CD8-positive, alpha-beta memory T cell (primary cell): ENCODE data around the gene STAT5A. TPM values are rescaled to one million over a fixed set of nuclear protein-coding genes. Genes with fewer than 3 reads are reported as not detected.

Experiments used
- CTCF ChIA-PET: fragments of 350-600 bp; sonication (Branson Sonifier 250); formaldehyde crosslinking; loops from one replicate; lab custom pipeline; 2021; ENCODE audit warnings: antibody characterized with exemption; lab: Charles Lee
- POLR2A ChIA-PET: fragments of 350-600 bp; sonication (Branson Sonifier 250); formaldehyde crosslinking; loops from one replicate; lab custom pipeline; 2021; ENCODE audit warnings: antibody characterized with exemption; lab: Charles Lee
- DNase-seq, 5 donors: peaks; one replicate each; pipeline versions ENCODE4 v3.0.0 to v3.0.0-alpha.2; 2020 to 2022; ENCODE audit warnings: mixed read lengths in 1 of 5
- H3K27ac ChIP-seq: one replicate; pipeline ENCODE4 v1.7.0; 2013; ENCODE audit warnings: low read depth, mild to moderate bottlenecking, low read length, moderate library complexity
- H3K27me3 ChIP-seq: 2 replicates; pipeline ENCODE4 v1.7.0; 2013; ENCODE audit warnings: low read length, mild to moderate bottlenecking; ENCODE audit not compliant: insufficient read depth, poor library complexity, severe bottlenecking
- H3K36me3 ChIP-seq: 2 replicates; pipeline ENCODE4 v1.7.0; 2013; ENCODE audit warnings: mild to moderate bottlenecking, low read length, moderate library complexity; ENCODE audit not compliant: insufficient read depth
- H3K4me1 ChIP-seq: 2 replicates; pipeline ENCODE4 v1.7.0; 2013; ENCODE audit warnings: mild to moderate bottlenecking, low read length, moderate library complexity; ENCODE audit not compliant: insufficient read depth
- H3K4me3 ChIP-seq: 2 replicates; pipeline ENCODE4 v1.7.0; 2013; ENCODE audit warnings: mild to moderate bottlenecking, low read length
- H3K9me3 ChIP-seq: 2 replicates; pipeline ENCODE4 v1.7.0; 2013; ENCODE audit warnings: mild to moderate bottlenecking, low read length
- H3K27ac Mint-ChIP-seq, 8 donors: one replicate each; pipeline ENCODE4 v1.8.0; 2020 to 2021; ENCODE audit warnings: mixed read lengths in 8 of 8, mild to moderate bottlenecking in 6 of 8, inconsistent platforms in 3 of 8, moderate library complexity in 3 of 8
- H3K27me3 Mint-ChIP-seq, 2 donors: one replicate each; pipeline ENCODE4 v1.8.0; 2020 to 2021; ENCODE audit warnings: mixed read lengths in 2 of 2, mild to moderate bottlenecking in 1 of 2, moderate library complexity in 1 of 2
- H3K36me3 Mint-ChIP-seq, 3 donors: one replicate each; pipeline ENCODE4 v1.8.0; 2020 to 2021; ENCODE audit warnings: mixed read lengths in 3 of 3, inconsistent platforms in 1 of 3, mild to moderate bottlenecking in 1 of 3
- H3K4me1 Mint-ChIP-seq, 3 donors: one replicate each; pipeline ENCODE4 v1.8.0; 2020 to 2021; ENCODE audit warnings: mixed read lengths in 3 of 3, inconsistent platforms in 1 of 3, mild to moderate bottlenecking in 1 of 3
- H3K4me3 Mint-ChIP-seq, 7 donors: one replicate each; pipeline ENCODE4 v1.8.0; 2020 to 2021; ENCODE audit warnings: mixed read lengths in 7 of 7, mild to moderate bottlenecking in 6 of 7, moderate library complexity in 4 of 7, inconsistent platforms in 2 of 7
- H3K9me3 Mint-ChIP-seq, 5 donors: one replicate each; pipeline ENCODE4 v1.8.0; 2020 to 2022; ENCODE audit warnings: mixed read lengths in 5 of 5, mild to moderate bottlenecking in 3 of 5, moderate library complexity in 2 of 5, inconsistent platforms in 1 of 5
- polyA plus RNA-seq: library from polyadenylated mRNA; unstranded; fragments of 300-500 nt; fragmentation: Illumina TruSeq; gene quantifications from one replicate; pipeline ENCODE4 v1.2.3, GENCODE V29; 2021
- total RNA-seq, 2 experiments: library from RNA; stranded (reverse); gene quantifications; one replicate each; pipeline ENCODE4 v1.2.3, GENCODE V29; 2021

The STAT5A gene
- total and polyA plus RNA-seq, 3 experiments from 2014 or later = 90.3 to 263 (median 259) TPM

DNA sequence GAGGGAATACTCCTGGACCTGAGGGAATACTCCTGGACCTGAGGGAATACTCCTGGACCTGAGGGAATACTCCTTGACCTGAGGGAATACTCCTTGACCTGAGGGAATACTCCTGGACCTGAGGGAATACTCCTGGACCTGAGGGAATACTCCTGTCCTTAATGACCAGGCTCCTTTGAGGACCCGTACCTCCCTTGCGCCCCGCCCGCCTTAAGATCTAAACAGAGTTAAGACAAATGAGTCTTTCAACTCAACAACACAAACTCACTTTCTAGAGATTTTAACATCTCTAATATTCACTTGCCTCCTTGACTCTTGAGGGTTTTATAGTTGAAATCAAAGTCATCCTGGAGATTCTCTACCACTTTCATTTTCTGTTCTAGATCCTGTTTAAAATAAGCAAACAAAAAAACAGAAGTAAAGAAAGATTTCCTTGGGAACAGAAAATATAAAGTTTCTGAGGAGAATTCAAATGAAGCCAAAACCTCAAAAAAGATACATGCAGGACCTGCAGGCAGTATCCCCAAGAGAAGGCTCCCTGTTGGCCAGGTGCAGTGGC is 50.2 kb downstream of the STAT5A start:
- DNase-seq = no peak
- no peaks in the 10 kb centered on the region for H3K27me3 Mint-ChIP-seq
- peaks cover 35 to 53% (median 49%) of the 10 kb centered on the region in 3 donors for H3K4me1 Mint-ChIP-seq
- H3K36me3 ChIP-seq = peaks cover 34% of the 10 kb centered on the region
- H3K36me3 Mint-ChIP-seq = peaks cover 10 to 73% (median 23%) of the 10 kb centered on the region in 3 donors
- H3K4me3 Mint-ChIP-seq = peak overlapping the region; percentile 1 to 60 (median 12)
- H3K27ac ChIP-seq = no peak overlapping the region
- CTCF ChIA-PET = interaction anchor here (2.5 kb wide), 1 partner anchor 68 kb away, joined by 12 read pairs; no protein-coding TSS in a partner anchor
- no peaks in the 10 kb centered on the region for H3K9me3 Mint-ChIP-seq
- H3K27ac Mint-ChIP-seq = peak overlapping the region; percentile 26 to 94 (median 72)
- no peak overlapping the region for H3K4me3 ChIP-seq
- POLR2A ChIA-PET = no interaction called here
- no peaks in the 10 kb centered on the region for H3K27me3 ChIP-seq
- H3K9me3 ChIP-seq = no peaks in the 10 kb centered on the region
- H3K4me1 ChIP-seq = peaks cover 41% of the 10 kb centered on the region

DNA sequence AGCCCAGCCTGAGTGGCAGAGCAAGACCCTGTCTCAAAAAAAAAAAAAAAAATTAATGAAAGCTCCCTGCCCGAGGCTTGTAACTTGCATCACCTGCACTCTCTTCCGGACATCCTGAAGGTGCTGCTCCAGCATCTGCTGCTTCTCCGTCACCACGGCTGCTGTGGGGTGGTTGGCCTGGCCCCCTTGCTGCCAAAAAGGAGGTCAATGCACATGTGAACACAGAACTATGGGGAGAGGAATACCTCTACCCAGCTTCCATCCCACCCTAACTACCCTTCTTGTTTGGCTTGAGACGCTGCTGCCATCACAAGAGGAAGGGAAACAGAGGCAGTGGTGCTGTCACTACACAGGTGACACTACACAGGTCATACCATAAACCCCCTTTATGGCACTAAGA is 50.9 kb downstream of the STAT5A start:
- Histone ChIP-seq H3K27ac (no peak overlapping the region), H3K36me3 (peaks cover 29% of the 10 kb centered on the region), H3K4me3 (no peak overlapping the region), H3K9me3 (no peaks in the 10 kb centered on the region), H3K4me1 (peaks cover 41% of the 10 kb centered on the region), H3K27me3 (no peaks in the 10 kb centered on the region)
- CTCF ChIA-PET = interaction anchor here (2.5 kb wide), 1 partner anchor 68 kb away, joined by 12 read pairs; no protein-coding TSS in a partner anchor
- DNase-seq = no peak
- peaks cover 10 to 74% (median 18%) of the 10 kb centered on the region in 3 donors for H3K36me3 Mint-ChIP-seq
- H3K4me1 Mint-ChIP-seq = peaks cover 35 to 57% (median 49%) of the 10 kb centered on the region in 3 donors
- H3K27ac Mint-ChIP-seq = peak overlapping the region in 7 of 8 donors; percentile 42 to 87 (median 85)
- peak overlapping the region in 1 of 7 donors; percentile 35 for H3K4me3 Mint-ChIP-seq
- H3K9me3 Mint-ChIP-seq = no peaks in the 10 kb centered on the region
- POLR2A ChIA-PET = no interaction called here
- no peaks in the 10 kb centered on the region for H3K27me3 Mint-ChIP-seq

DNA sequence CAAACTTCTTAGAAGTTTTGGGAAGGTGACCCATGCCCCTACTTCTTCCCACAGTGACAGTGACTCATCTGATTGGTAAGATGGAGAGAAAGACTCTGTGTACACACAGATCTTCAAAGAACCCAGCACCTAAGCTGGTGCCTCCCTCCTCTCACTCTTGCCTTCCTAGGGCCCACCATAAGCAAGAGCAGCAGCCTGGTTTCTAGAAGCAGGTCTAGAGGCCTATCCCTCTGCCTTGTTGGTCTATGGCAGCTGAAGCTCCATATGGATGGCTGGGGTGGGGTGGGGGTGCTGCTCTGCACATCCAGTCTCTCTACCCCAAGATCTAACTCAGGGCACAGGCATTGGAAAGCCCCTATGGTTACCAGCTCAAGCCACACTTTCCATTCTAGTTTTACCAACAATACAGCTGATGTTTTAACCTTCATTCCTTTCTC is 52.4 kb downstream of the STAT5A start:
- Histone ChIP-seq H3K36me3 (peaks cover 21% of the 10 kb centered on the region), H3K27me3 (no peaks in the 10 kb centered on the region), H3K4me3 (no peak overlapping the region), H3K9me3 (no peaks in the 10 kb centered on the region), H3K4me1 (peaks cover 41% of the 10 kb centered on the region), H3K27ac (no peak overlapping the region)
- H3K9me3 Mint-ChIP-seq = no peaks in the 10 kb centered on the region
- H3K27me3 Mint-ChIP-seq = no peaks in the 10 kb centered on the region
- peaks cover 35 to 57% (median 49%) of the 10 kb centered on the region in 3 donors for H3K4me1 Mint-ChIP-seq
- H3K27ac Mint-ChIP-seq = peak overlapping the region; percentile 32 to 88 (median 72)
- ChIA-PET CTCF (interaction anchor here (0.8 to 2.5 kb wide), 5 partner anchors 20 to 433 kb away, joined by 3 to 12 read pairs (median 3); partner anchors contain the start of genes STAT3 and VPS25), POLR2A (interaction anchor here (0.8 to 1.0 kb wide), 4 partner anchors 47 to 52 kb away, joined by 3 to 4 read pairs (median 3); partner anchors contain the start of genes STAT3 and STAT5A)
- H3K4me3 Mint-ChIP-seq = peak overlapping the region in 2 of 7 donors; percentile 25 to 36
- peaks cover 10 to 71% (median 21%) of the 10 kb centered on the region in 3 donors for H3K36me3 Mint-ChIP-seq
- DNase-seq = peak in 1 of 5 donors; percentile 48

DNA sequence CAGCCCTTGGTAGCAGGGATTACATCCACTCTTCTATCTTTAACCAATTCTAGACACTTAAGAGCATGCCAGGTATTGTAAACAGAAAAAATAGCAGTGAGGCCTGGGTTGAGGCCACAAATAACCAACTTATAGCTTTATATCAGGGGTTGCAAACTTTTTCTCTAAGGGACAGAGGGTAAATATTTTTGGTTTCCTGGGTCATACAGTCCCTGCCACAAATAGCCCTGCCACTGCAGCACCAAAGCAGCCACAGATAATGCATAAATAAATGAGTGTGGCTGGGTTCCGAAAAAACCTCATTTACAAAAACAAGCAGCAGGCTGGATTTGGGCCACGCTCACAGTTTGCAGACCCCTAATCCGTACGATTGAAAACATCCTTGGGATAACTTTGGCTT is 53.3 kb downstream of the STAT5A start:
- H3K4me3 Mint-ChIP-seq = peak overlapping the region in 1 of 7 donors; percentile 1
- POLR2A ChIA-PET = interaction anchor here (0.8 to 1.0 kb wide), 3 partner anchors 46 to 53 kb away, joined by 3 read pairs; partner anchors contain the start of genes STAT3 and STAT5A
- H3K4me1 ChIP-seq = peaks cover 33% of the 10 kb centered on the region

DNA sequence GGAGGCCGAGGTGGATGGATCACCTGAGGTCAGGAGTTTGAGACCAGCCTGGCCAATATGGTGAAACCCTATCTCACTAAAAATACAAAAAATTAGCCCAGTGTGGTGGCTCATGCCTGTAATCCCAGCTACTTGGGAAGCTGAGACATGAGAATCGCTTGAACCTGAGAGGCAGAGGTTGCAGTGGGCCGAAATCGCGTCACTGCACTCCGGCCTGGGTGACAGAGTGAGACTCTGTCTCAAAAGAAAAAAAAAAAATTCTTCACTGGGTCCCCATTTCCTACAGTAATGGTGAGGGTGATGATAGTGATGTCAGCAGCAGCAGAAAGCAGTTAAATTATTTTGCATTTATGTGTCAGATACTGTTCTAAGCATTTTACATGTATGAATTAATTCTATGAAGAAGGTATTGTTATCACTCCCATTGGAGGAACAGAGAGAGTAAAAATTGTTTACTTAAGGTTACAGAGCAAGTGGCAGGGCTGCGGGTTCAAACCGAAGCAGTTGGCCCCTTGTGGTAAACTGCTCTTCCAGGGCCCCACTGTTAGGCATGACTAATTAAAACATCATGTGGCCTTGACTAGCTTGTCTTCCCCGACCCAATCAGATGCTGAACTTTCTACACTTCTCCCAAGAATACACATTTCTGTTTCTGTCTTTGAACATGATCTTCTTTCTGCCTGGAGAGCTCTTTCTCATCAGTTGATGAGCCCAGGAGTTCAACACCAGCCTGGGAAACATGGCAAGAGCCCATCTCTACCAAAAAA is 54.1 kb downstream of the STAT5A start:
- no peaks in the 10 kb centered on the region for H3K9me3 ChIP-seq
- Mint-ChIP-seq H3K27me3 (no peaks in the 10 kb centered on the region), H3K27ac (peak overlapping the region; percentile 67 to 89 (median 80)), H3K9me3 (no peaks in the 10 kb centered on the region), H3K4me3 (peak overlapping the region in 5 of 7 donors; percentile 24 to 67 (median 46)), H3K4me1 (peaks cover 35 to 53% (median 52%) of the 10 kb centered on the region in 3 donors), H3K36me3 (peaks cover 6 to 73% (median 19%) of the 10 kb centered on the region in 3 donors)
- no peak overlapping the region for H3K27ac ChIP-seq
- peaks cover 27% of the 10 kb centered on the region for H3K4me1 ChIP-seq
- no peak overlapping the region for H3K4me3 ChIP-seq
- peaks cover 19% of the 10 kb centered on the region for H3K36me3 ChIP-seq
- peak in 1 of 5 donors; percentile 50 for DNase-seq
- H3K27me3 ChIP-seq = no peaks in the 10 kb centered on the region
- CTCF ChIA-PET = interaction anchor here (0.6 to 1.4 kb wide), 5 partner anchors 12 to 64 kb away, joined by 3 to 4 read pairs (median 3); no protein-coding TSS in a partner anchor
- POLR2A ChIA-PET = interaction anchor here (0.6 to 1.1 kb wide), 4 partner anchors 20 to 92 kb away, joined by 3 to 5 read pairs (median 4); partner anchors contain the start of gene STAT3

More for the DNA sequence above, 53.3 kb downstream of the STAT5A start:
- no peak overlapping the region for H3K4me3 ChIP-seq
- peaks cover 10 to 73% (median 21%) of the 10 kb centered on the region in 3 donors for H3K36me3 Mint-ChIP-seq
- no peak overlapping the region for H3K27ac ChIP-seq
- CTCF ChIA-PET = interaction anchor here (1.4 to 1.5 kb wide), 2 partner anchors 47 to 63 kb away, joined by 3 to 4 read pairs; partner anchors contain the start of gene STAT3
- H3K27me3 ChIP-seq = no peaks in the 10 kb centered on the region
- H3K9me3 Mint-ChIP-seq = no peaks in the 10 kb centered on the region
- peaks cover 22% of the 10 kb centered on the region for H3K36me3 ChIP-seq
- H3K9me3 ChIP-seq = no peaks in the 10 kb centered on the region
- peak overlapping the region in 6 of 8 donors; percentile 32 to 88 (median 62) for H3K27ac Mint-ChIP-seq
- no peaks in the 10 kb centered on the region for H3K27me3 Mint-ChIP-seq
- no peak for DNase-seq
- H3K4me1 Mint-ChIP-seq = peaks cover 35 to 53% (median 53%) of the 10 kb centered on the region in 3 donors

DNA sequence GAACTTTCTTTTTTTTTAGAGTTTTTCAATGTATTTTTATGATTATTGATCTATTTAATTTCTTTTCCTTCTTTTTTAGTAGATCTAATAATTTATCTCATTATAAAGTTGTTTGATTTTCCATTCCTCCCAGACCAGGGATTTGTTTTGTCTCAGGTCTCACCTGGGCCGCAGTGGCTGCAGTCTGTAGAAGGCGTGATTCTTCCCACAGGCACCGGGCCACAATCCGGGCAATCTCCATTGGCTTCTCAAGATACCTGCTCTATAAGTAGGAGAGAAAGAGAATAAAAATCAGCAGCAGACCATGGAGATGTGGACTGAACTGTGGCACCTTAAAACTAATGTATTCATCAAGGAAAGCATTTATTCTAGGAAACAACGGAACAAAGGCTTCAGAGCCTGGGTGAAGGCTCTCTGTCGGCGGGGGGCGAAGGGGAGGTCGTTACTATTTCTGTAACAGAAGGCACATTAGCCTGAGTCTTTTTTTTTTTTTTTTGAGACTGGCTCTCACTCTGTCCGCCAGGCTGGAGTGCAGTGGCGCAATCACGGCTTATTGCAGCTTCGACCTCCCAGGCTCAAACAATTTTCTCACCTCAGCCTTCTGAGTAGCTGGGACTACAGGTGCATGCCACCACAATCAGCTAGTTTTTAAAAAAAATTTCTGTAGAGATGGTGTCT is 57.2 kb downstream of the STAT5A start:
- no peak overlapping the region for H3K4me3 Mint-ChIP-seq
- Histone ChIP-seq H3K4me1 (peaks cover 16% of the 10 kb centered on the region), H3K9me3 (no peaks in the 10 kb centered on the region), H3K27me3 (no peaks in the 10 kb centered on the region), H3K27ac (no peak overlapping the region), H3K36me3 (peaks cover 14% of the 10 kb centered on the region), H3K4me3 (no peak overlapping the region)
- no peaks in the 10 kb centered on the region for H3K27me3 Mint-ChIP-seq
- H3K27ac Mint-ChIP-seq = peak overlapping the region in 1 of 8 donors; percentile 44
- no peaks in the 10 kb centered on the region for H3K9me3 Mint-ChIP-seq
- H3K36me3 Mint-ChIP-seq = peaks cover 5 to 69% (median 21%) of the 10 kb centered on the region in 3 donors
- CTCF ChIA-PET = interaction anchor here (1.2 kb wide), 1 partner anchor 9 kb away, joined by 4 read pairs; no protein-coding TSS in a partner anchor
- POLR2A ChIA-PET = interaction anchor here (0.7 kb wide), 1 partner anchor 121 kb away, joined by 5 read pairs; no protein-coding TSS in a partner anchor
- H3K4me1 Mint-ChIP-seq = peaks cover 36 to 57% (median 56%) of the 10 kb centered on the region in 3 donors
- DNase-seq = no peak

DNA sequence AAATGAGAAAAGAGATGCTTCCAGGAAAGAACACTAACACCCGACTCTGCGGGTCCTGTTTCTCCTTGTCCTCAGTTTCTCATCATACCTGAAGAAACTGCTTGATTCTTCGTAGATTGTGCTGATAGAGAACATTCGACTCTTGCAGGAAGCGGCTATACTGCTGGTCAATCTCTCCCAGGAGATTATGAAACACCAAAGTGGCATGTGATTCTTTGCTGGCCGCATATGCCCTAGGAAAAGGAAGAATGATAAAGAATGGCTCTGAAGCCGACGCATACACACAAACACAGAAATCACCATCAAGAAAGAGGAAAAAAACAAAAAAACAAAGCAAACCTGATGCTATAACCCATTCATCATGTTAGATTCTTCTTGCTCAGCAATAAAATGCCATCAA is 58.2 kb downstream of the STAT5A start:
- Mint-ChIP-seq H3K36me3 (peaks cover 5 to 59% (median 17%) of the 10 kb centered on the region in 3 donors), H3K4me1 (peaks cover 27 to 51% (median 47%) of the 10 kb centered on the region in 3 donors), H3K27ac (peak overlapping the region in 3 of 8 donors; percentile 23 to 75 (median 66)), H3K27me3 (no peaks in the 10 kb centered on the region), H3K9me3 (no peaks in the 10 kb centered on the region), H3K4me3 (no peak overlapping the region)
- Histone ChIP-seq H3K27me3 (no peaks in the 10 kb centered on the region), H3K4me1 (peaks cover 11% of the 10 kb centered on the region), H3K4me3 (no peak overlapping the region), H3K27ac (no peak overlapping the region), H3K9me3 (no peaks in the 10 kb centered on the region), H3K36me3 (peaks cover 14% of the 10 kb centered on the region)
- DNase-seq = no peak
- POLR2A ChIA-PET = no interaction called here
- CTCF ChIA-PET = no interaction called here
